Fibroblast of skin of left quadriceps (primary cell): ENCODE results near the gene CCDC183.
"Not testable (repeated sequence)": the region's sequence is repeated elsewhere in the genome, so short reads cannot be mapped to it uniquely, and the experiment has no call there.

ENCODE experiments used
- DNase-seq, 2 experiments: peaks; one replicate each; pipeline ENCODE4 v3.0.0-alpha.2; 2013; ENCODE audit warnings: low read depth in 2 of 2

CCDC183 gene

GRCh38 chr9:136824496-136825225 is 28.5 kb downstream of the CCDC183 start:
- no peak for DNase-seq

GRCh38 chr9:136825295-136826187 is 29.4 kb downstream of the CCDC183 start:
- DNase-seq: no peak

- DNase-seq: no peak
Measured at GRCh38 chr9:136826188-136826541, 30.0 kb downstream of the CCDC183 start.

GRCh38 chr9:136826703-136827582 is 30.8 kb downstream of the CCDC183 start:
- DNase-seq: no peak

- DNase-seq: no peak
Measured at GRCh38 chr9:136827794-136828473, 31.8 kb downstream of the CCDC183 start.

GRCh38 chr9:136828474-136829140 is 32.5 kb downstream of the CCDC183 start:
- DNase-seq: no peak

- no peak for DNase-seq
Measured at GRCh38 chr9:136829412-136829811, 33.3 kb downstream of the CCDC183 start.

- DNase-seq: no peak
Measured at GRCh38 chr9:136829981-136830885, 34.1 kb downstream of the CCDC183 start.

GRCh38 chr9:136831002-136831719 is 35.0 kb downstream of the CCDC183 start:
- DNase-seq: no peak

- no peak for DNase-seq
Measured at GRCh38 chr9:136831720-136832104, 35.6 kb downstream of the CCDC183 start.

- no peak for DNase-seq
Measured at GRCh38 chr9:136832581-136832980, 36.4 kb downstream of the CCDC183 start.

- DNase-seq: not testable (repeated sequence)
Measured at GRCh38 chr9:136833381-136834048, 37.4 kb downstream of the CCDC183 start.

- no peak for DNase-seq
Measured at GRCh38 chr9:136835162-136835931, 39.2 kb downstream of the CCDC183 start.

GRCh38 chr9:136835932-136836904 is 40.1 kb downstream of the CCDC183 start:
- DNase-seq: no peak

- no peak for DNase-seq
Measured at GRCh38 chr9:136837146-136837855, 41.2 kb downstream of the CCDC183 start.

GRCh38 chr9:136837856-136838277 is 41.7 kb downstream of the CCDC183 start:
- not testable (repeated sequence) for DNase-seq
